Mesenteric fat pad (tissue), 1 donor: ENCODE data around the gene LMX1B. TPM values are rescaled to one million over a fixed set of nuclear protein-coding genes. Genes with fewer than 3 reads are reported as not detected.
"Not testable (repeated sequence)": the region's sequence is repeated elsewhere in the genome, so short reads cannot be mapped to it uniquely, and the experiment has no call there.

Experiments used
- DNase-seq: peaks from one replicate; pipeline ENCODE4 v3.0.0-alpha.2; 2020; ENCODE audit warnings: low spot score
- long read RNA-seq: library from polyadenylated mRNA; unstranded; transcript quantifications from one replicate; pipeline ENCODE4 v2.0.0, GENCODE V29; 2020
- total RNA-seq: library from RNA; stranded (reverse); fragmentation: NEBNext Ultra II Directional; extraction: Animal tissue kit (Norgen Biotek cat#: 25700); gene quantifications from one replicate; pipeline ENCODE4 v1.2.1, GENCODE V29; 2021
- donor health status: DM: yes; HTN: yes; CAD: no.

Gene LMX1B
- 0.77 TPM for total RNA-seq
- long read RNA-seq, partial matches to known transcripts, result 0 of 1 reads
- long read RNA-seq, other reads (novel, unspliced or antisense), result 1 of 1 reads

- no peak for DNase-seq
These were observed at the start of gene LMX1B for GRCh38 chr9:126613651-126614050. LMX1B (plus strand) TSS chr9:126613928; CDS start chr9:126614450, 522 bp downstream.

- DNase-seq, result no peak
These were observed 49.6 kb upstream of the LMX1B start for GRCh38 chr9:126564128-126564527.

- no peak for DNase-seq
These were observed 49.0 kb upstream of the LMX1B start for GRCh38 chr9:126564716-126565115.

- DNase-seq, result no peak
These were observed 48.2 kb upstream of the LMX1B start for GRCh38 chr9:126565336-126566128.

- DNase-seq, result no peak
These were observed 44.7 kb upstream of the LMX1B start for GRCh38 chr9:126569036-126569435.

GRCh38 chr9:126578029-126578428 lies 35.7 kb upstream of the LMX1B start:
- DNase-seq, result no peak

GRCh38 chr9:126580319-126580718 lies 33.4 kb upstream of the LMX1B start:
- not testable (repeated sequence) for DNase-seq

GRCh38 chr9:126581893-126582292 lies 31.8 kb upstream of the LMX1B start:
- DNase-seq, result no peak

- no peak for DNase-seq
These were observed 31.3 kb upstream of the LMX1B start for GRCh38 chr9:126582427-126582826.

GRCh38 chr9:126583144-126583760 lies 30.5 kb upstream of the LMX1B start:
- DNase-seq, result no peak

- peak; percentile 60 for DNase-seq
These were observed 29.1 kb upstream of the LMX1B start for GRCh38 chr9:126584611-126585010.

- DNase-seq, result no peak
These were observed 27.5 kb upstream of the LMX1B start for GRCh38 chr9:126586236-126586635.

- DNase-seq, result no peak
These were observed 26.2 kb upstream of the LMX1B start for GRCh38 chr9:126587187-126588185.

GRCh38 chr9:126588491-126589168 lies 25.1 kb upstream of the LMX1B start:
- no peak for DNase-seq

- DNase-seq, result no peak
These were observed 24.4 kb upstream of the LMX1B start for GRCh38 chr9:126589349-126589748.

- no peak for DNase-seq
These were observed 22.6 kb upstream of the LMX1B start for GRCh38 chr9:126591083-126591482.

- DNase-seq, result no peak
These were observed 21.8 kb upstream of the LMX1B start for GRCh38 chr9:126591922-126592321.

- DNase-seq, result no peak
These were observed 21.3 kb upstream of the LMX1B start for GRCh38 chr9:126592461-126592860.

- DNase-seq, result no peak
These were observed 17.7 kb upstream of the LMX1B start for GRCh38 chr9:126595982-126596381.

GRCh38 chr9:126599047-126599650 lies 14.6 kb upstream of the LMX1B start:
- no peak for DNase-seq
